Erythroblast (primary cell): ENCODE data around the gene GPD2.

Experiments used
- GATA1 ChIP-seq: IDR thresholded peaks from 2 replicates; pipeline ENCODE4 v1.6.1; 2011; ENCODE audit warnings: low read depth, mild to moderate bottlenecking, control low read depth, low read length, moderate library complexity
- POLR2A ChIP-seq: IDR thresholded peaks from 2 replicates; pipeline ENCODE4 v1.6.1; 2011; ENCODE audit warnings: mild to moderate bottlenecking, low read length

DNA sequence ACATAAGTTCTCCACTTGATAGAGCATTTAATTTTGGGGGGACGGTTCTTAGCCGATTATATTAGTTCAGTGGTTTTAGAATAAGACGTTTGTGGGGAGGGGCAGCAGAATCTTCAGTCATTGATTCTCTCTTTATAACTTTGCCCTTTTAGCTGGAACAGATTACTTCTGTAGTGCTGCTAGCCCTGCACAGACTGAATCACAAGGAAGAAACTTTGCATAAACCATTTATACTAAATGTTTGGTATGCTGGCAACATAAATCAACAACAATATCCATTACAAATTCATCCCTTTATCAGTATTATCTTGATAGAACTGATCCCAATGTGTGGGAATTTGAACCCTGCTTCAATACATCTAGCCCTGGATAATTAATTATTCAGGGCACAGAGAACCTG, 112.2 kb downstream of the GPD2 start:
- no peak for TF ChIP-seq POLR2A
- no peak for TF ChIP-seq GATA1
